ENCODE data around the gene ZNF644. TPM values are rescaled to one million over a fixed set of nuclear protein-coding genes. Genes with fewer than 3 reads are reported as not detected.

ZNF644 gene
- total and polyA plus RNA-seq, 11 donors = 15.2 to 46.6 (median 31.4) TPM

DNA sequence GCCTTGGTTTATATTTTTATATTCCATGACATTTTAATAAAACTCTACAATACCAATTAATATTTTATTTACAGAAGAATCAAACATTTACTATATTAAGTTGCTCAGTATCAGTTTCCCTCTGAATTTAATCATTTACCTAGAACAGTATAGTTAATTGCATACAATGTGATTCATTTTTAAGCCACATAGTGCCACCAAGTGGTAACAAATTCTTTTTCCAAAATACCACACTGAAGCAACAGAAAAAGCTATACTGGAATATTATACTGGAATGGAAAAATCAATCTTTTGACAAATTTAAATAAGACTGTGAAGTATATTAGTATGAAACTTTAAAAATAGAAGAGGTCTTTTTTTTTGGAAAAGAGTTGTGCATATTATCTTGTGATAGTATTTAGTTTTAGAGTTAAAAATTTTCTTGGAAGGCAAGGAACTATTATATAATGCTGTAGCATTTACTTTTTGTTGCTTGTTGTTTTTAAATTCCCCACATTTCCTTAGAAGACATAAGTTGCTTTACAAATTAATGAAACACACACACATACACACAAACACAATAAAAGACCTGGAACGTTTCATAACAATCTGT lies 57.3 kb downstream of the ZNF644 start:
- ATAC-seq (peak in 1 of 4 donors; percentile 38), DNase-seq (no peak)
- no peak overlapping the region for H3K4me3 ChIP-seq
- H3K4me1 ChIP-seq = peaks cover 0 to 13% (median 7%) of the 10 kb centered on the region in 12 donors
- no peaks in the 10 kb centered on the region for H3K27me3 ChIP-seq
- TF ChIP-seq POLR2A (IDR thresholded peaks at IDR 0.05) = no peak
- TF ChIP-seq, protein P1, sequence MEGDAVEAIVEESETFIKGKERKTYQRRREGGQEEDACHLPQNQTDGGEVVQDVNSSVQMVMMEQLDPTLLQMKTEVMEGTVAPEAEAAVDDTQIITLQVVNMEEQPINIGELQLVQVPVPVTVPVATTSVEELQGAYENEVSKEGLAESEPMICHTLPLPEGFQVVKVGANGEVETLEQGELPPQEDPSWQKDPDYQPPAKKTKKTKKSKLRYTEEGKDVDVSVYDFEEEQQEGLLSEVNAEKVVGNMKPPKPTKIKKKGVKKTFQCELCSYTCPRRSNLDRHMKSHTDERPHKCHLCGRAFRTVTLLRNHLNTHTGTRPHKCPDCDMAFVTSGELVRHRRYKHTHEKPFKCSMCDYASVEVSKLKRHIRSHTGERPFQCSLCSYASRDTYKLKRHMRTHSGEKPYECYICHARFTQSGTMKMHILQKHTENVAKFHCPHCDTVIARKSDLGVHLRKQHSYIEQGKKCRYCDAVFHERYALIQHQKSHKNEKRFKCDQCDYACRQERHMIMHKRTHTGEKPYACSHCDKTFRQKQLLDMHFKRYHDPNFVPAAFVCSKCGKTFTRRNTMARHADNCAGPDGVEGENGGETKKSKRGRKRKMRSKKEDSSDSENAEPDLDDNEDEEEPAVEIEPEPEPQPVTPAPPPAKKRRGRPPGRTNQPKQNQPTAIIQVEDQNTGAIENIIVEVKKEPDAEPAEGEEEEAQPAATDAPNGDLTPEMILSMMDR (IDR thresholded peaks at IDR 0.05) = peak in 11 of 12 donors; percentile 19 to 60 (median 48)
- peaks cover 0 to 3% (median 0%) of the 10 kb centered on the region in 9 donors for H3K36me3 ChIP-seq
- peaks cover 0 to 1% (median 0%) of the 10 kb centered on the region in 12 donors for H3K9me3 ChIP-seq
- intact Hi-C loops (cut with DNase I) = loop anchor here in 9 of 10 donors (5.0 to 10.0 kb wide), 7 partner anchors 110 to 392 kb away; no protein-coding TSS in a partner anchor
- no peak overlapping the region for H3K27ac ChIP-seq
- 65 to 67% (median 65%) methylated on average over 1 of the region's 1 CpG for WGBS, 4 donors

DNA sequence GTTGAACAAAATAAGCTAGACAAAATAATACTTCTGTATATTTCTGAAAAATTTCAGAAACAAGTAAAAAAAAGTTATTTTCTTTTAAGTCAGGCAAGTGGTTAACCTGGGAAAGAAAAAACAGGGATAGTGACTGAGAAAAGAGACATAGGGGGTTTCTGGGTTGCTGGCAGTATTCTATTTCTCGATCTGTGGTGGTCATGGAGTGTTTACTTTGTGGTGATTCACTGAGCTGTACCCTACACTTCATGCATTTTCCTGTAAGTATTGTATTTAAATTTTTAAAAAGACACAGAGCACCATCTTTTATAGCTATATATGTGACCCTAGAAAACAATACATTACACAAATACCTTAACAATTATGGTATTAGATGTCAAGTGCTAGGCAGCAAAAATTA lies 58.2 kb downstream of the ZNF644 start:
- DNase-seq (no peak), ATAC-seq (no peak)
- peaks cover 0 to 3% (median 0%) of the 10 kb centered on the region in 9 donors for H3K36me3 ChIP-seq
- no peak overlapping the region for H3K4me3 ChIP-seq
- H3K27ac ChIP-seq = no peak overlapping the region
- no peaks in the 10 kb centered on the region for H3K27me3 ChIP-seq
- intact Hi-C loops (cut with DNase I) = loop anchor here in 9 of 10 donors (5.0 to 10.0 kb wide), 7 partner anchors 109 to 391 kb away; no protein-coding TSS in a partner anchor
- peaks cover 0 to 6% (median 0%) of the 10 kb centered on the region in 12 donors for H3K9me3 ChIP-seq
- peaks cover 0 to 13% (median 6%) of the 10 kb centered on the region in 12 donors for H3K4me1 ChIP-seq
- 78 to 89% (median 81%) methylated on average over 1 of the region's 1 CpG for WGBS, 4 donors
- TF ChIP-seq, protein P1 (IDR thresholded peaks at IDR 0.05) = no peak
- TF ChIP-seq POLR2A (IDR thresholded peaks at IDR 0.05) = no peak

DNA sequence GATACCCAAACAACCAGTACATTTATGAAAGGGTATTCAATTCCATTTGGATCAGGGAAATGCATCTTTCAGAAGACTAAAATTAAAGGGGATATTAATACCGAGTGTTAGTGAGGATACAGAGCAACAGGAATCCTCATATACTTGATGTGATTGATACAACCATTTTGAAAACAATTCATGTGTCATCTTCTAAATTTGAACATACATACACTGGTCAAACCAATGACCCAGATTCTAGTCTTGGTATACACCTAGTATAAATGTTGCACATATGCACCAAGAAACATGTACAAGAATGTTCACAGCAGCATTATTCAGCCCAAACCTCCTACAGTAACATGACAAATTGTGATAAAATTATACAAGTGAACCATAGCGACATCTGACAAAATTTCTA lies 58.6 kb downstream of the ZNF644 start:
- no peak for ATAC-seq
- H3K4me1 ChIP-seq = peaks cover 0 to 13% (median 6%) of the 10 kb centered on the region in 12 donors
- intact Hi-C loops (cut with DNase I) = loop anchor here in 9 of 10 donors (5.0 to 10.0 kb wide), 7 partner anchors 108 to 391 kb away; no protein-coding TSS in a partner anchor
- TF ChIP-seq, protein P1 (IDR thresholded peaks at IDR 0.05) = no peak
- H3K4me3 ChIP-seq = no peak overlapping the region
- H3K27ac ChIP-seq = no peak overlapping the region
- H3K36me3 ChIP-seq = peaks cover 0 to 3% (median 0%) of the 10 kb centered on the region in 9 donors
- no peak for DNase-seq
- 89 to 92% (median 92%) methylated on average over 2 of the region's 2 CpGs for WGBS, 4 donors
- no peaks in the 10 kb centered on the region for H3K27me3 ChIP-seq
- peaks cover 0 to 9% (median 0%) of the 10 kb centered on the region in 12 donors for H3K9me3 ChIP-seq

DNA sequence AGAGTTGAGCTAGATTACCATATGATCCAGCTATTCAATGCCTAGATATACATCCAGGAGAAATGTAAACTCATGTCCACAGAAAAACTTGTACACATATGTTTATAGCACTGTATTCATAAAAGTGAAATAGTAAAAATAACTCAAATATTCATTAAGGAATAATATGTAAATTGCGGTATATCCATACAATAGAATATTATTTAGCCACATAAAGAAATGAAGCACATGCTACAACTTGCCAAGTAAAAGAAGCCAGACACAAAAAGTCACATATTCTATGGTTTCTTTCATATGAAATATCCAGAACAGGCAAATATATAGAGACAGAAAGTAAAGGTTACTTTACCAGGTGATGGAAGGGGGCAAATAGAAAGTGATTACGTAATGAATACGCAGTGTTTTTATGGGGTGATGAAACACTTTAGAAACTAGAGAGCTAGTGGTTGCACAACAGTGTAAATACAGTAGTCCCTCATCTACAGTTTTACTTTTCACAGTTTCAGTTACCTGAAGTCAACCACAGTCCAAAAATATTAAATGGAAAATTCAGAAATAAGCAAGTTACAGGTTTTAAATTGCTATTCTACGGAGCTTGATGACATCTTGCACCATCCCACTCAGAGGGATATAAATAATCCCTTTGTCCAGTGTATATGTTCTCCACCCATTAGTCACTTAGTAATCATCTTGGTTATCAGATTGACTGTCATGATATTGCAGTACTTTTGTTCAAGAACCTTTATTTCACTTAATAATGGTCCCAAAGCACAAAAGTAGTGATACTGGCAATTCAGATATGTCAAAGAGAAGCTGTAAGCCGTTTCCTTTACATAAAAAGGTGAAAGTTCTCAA lies 62.3 kb downstream of the ZNF644 start:
- H3K27me3 ChIP-seq = no peaks in the 10 kb centered on the region
- WGBS, 4 donors = 91 to 94% (median 92%) methylated on average over 5 of the region's 5 CpGs
- DNase-seq (no peak), ATAC-seq (no peak)
- H3K4me3 ChIP-seq = no peak overlapping the region
- H3K9me3 ChIP-seq = peaks cover 0 to 13% (median 0%) of the 10 kb centered on the region in 12 donors
- H3K36me3 ChIP-seq = no peaks in the 10 kb centered on the region
- intact Hi-C loops (cut with DNase I) = loop anchor here (5.0 to 10.0 kb wide), 7 partner anchors 105 to 387 kb away; no protein-coding TSS in a partner anchor
- peaks cover 0 to 20% (median 6%) of the 10 kb centered on the region in 12 donors for H3K4me1 ChIP-seq
- no peak overlapping the region for H3K27ac ChIP-seq
- TF ChIP-seq, protein P1 (IDR thresholded peaks at IDR 0.05) = no peak
- TF ChIP-seq POLR2A (IDR thresholded peaks at IDR 0.05) = no peak

Measured in heart left ventricle (tissue), 16 donors.